Ureter (tissue), 1 donor: ENCODE data around the gene IGLL5. TPM values are rescaled to one million over a fixed set of nuclear protein-coding genes. Genes with fewer than 3 reads are reported as not detected.

Experiments used
- DNase-seq: peaks from one replicate; pipeline ENCODE4 v3.0.0-alpha.2; 2020; ENCODE audit warnings: low spot score
- total RNA-seq: library from RNA; stranded (reverse); gene quantifications from one replicate; pipeline ENCODE4 v1.2.4, GENCODE V29; 2023
- donor health status: DM: yes; HTN: yes; CAD: no.

IGLL5 gene
- total RNA-seq, 1 donor from 2014 or later, result 34.5 TPM

DNA sequence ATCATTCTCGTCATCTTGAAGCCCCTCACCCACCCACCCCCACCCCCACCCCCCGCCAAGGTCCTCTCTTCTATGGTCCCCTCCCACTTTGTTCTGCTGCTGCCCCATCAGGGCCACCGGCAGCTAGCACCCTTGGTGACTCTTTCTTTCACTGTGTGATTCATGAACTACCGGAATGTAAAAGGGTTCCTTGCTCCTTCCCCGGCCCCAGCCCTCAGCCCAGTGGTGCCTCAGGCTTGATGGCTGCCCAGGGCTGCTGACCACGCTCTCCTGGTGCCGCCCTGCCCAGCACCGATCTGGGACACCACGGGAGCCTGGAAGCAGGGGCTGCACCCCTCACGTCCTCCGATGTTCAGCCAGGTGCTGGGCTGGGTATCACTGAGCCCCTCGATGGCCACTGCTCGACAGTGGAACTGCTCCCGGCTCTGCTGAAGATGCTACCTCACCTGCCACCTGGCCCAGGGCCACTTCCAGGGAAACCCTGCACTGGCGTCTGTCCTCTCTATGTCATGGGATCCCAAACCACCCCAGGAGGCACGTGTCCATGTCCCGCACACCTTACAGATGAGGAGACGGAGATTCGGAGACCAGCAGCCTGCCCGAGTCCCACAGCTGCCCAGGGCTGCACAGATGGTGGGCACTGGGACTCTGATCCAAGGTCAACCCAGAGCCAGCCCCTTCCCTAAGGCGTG is 39.7 kb downstream of the IGLL5 start:
- no peak for DNase-seq

DNA sequence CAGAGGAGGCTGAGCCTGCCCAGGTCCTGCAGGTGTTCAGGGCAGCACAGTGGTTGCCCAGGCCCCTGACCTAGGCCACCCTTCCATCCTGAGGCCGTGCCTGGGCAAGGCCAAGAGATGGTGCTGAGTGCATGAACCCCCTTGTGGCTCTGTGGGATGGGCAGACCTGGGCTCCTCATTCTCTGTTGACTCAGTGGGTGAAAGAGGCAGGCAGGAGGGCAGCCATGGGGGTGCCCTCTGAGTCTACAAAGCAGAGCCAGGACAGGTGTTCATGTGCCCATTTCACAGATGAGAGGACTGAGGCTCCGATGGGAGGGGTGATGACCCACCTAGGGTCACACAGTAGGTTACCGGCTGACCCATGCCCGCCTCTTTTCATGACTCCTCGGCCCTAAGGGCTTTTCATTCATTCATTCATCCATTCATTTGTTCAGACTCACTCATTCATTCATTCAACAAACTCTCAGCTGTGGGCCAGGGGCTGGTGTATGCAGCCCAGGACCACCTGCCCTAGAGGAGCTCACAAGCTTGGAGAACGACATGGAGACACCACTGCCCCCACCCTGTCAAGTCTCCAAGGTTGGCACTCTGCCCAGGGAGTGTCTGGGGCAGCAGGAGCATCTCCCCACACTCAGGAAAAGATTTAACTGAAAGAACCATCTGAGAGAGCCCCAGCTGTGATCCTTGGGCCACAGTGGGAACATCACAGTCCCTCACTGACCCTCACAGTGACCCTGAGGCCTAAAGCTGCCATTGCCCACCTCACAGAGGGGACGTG is 40.5 kb downstream of the IGLL5 start:
- DNase-seq, result no peak

- peak; percentile 48 for DNase-seq
Observed at GRCh38 chr22:22928666-22929380, 41.2 kb downstream of the IGLL5 start.

- no peak for DNase-seq
Observed at GRCh38 chr22:22929381-22930221, 42.0 kb downstream of the IGLL5 start.

GRCh38 chr22:22930222-22930497 is 42.5 kb downstream of the IGLL5 start:
- no peak for DNase-seq

GRCh38 chr22:22930571-22931556 is 43.2 kb downstream of the IGLL5 start:
- no peak for DNase-seq

- DNase-seq, result no peak
Observed at GRCh38 chr22:22931557-22932270, 44.1 kb downstream of the IGLL5 start.

DNA sequence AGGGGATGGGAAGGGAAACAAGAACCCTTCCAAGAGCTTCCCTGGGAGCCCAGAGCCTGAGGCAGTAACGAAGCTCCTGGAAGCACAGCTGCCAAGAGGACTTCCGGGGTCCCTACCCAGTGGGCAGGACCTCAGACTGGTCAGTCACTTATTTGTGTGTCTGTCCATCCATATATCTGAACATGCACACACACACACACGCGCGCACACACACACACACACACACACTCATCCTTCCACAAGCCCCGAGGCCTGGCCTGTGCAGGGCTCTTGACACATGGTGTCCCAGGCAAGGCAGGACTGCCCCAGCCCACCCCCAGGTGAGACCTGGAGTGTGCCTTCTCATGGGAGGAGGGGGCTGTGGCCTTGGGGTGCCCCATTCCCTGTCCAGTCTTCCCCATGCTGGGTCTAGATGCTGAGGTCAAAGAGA is 44.9 kb downstream of the IGLL5 start:
- DNase-seq, result no peak

DNA sequence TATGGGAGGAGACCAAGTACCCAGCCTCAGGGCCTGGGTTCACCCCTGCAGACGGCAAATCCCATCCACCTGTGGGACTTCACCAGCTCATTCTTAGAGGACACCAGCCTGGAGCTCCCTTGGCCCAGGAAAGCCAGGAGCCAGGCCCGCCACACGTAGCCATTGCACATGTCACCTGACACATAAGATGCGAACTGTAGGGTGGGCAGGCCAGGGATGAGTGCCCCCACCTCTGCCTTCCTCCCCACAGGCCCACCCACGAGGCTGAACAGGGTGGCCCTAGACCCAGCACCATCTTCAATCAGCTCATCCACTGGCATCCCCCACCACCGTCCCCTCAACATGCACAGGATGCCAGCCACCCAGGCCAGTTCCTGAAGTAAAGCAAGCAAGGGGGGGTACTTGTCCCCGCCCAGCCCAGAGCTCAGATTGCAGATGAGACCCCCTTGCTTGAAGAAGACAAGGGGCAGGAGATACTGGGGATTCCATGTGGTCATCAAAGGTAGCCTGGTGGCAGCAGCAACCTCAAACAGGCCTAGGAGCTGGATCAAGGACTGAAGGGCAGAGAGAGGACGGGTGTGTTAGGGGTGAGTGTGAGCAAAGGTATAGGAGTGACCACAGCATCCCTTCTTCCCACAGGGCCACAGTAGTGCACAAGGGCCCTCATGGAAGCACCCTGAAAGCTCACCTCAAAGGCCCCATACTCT is 45.6 kb downstream of the IGLL5 start:
- no peak for DNase-seq

- no peak for DNase-seq
Observed at GRCh38 chr22:22933807-22934542, 46.4 kb downstream of the IGLL5 start.

DNA sequence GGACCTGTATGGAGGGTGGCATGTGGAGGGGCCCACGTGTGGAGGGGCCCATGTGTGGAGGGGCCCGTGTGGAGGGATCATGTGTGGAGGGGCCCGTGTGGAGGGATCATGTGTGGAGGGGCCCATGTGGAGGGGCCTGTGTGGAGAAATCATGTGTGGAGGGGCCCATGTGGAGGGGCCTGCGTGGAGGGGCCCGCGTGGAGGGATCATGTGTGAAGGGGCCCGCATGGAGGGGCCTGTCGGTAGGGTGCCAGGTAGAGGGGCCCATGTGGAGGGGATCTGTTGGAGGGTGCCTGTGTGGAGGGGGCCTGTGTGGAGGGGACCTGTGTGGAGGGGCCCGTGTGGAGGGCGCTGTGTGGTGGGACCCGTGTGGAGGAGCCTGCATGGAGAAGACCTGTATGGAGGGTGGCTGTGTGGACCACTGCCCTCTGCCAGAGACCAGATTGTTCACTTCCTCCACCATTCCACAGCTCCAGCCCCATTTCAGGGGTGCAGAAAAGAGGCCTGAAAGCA is 47.0 kb downstream of the IGLL5 start:
- no peak for DNase-seq

DNA sequence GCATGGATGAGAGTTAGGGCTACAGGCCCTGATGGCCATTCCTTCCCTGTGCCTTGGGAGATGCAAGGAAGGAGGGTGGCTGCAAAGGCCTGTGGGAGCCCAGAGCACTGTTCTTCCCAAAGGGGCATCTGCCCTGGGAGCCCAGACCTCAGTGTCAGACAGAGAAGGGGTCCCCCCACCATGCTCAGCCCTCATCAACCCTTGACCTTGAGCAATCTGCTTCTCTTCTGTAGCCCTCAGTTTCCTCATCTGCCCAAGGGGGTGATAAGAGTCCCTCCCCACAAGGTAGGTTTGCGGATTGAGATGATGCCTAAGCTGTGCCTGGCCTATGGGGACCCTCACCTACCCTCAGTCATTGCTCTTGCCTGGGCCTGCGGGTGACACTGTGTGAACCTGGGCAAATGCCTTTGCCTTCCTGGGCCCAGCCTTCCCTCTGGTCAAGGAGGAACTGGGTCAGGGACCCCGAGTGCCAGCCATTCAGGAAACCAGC is 47.5 kb downstream of the IGLL5 start:
- no peak for DNase-seq

GRCh38 chr22:22935546-22936157 is 48.0 kb downstream of the IGLL5 start:
- no peak for DNase-seq

DNA sequence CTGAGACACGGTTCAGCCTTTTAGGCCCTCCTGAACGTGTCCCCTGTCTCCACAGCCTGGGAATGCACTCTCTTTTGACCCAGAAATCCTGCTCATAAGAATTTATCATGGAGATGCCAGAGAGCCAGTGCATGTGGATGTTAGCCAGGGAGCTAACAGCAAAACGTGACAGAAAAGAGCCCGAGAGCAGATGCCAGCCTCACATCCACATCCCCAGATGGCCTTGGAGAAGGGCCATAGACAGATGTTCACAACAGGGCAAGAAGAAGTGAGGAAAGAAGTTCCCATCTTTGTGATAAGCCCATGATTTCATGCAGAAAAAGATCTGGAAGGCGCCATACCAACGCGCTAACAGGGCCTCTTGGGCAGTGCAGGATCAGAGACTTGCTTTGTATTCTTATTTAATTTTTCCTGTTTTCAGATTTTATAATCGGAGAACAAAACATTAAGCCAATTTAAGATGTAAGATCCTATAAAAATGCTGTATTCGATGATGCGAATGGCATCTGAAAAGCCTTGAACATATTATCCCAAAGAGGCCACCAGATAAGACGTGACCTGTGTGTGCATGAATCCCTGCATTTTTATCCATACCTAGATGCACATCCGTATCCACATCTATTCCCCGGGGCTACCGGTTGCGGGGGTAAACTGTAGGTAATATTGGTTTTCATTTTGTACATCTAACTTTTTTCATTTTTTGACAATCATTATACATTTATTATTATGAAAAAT is 48.7 kb downstream of the IGLL5 start:
- DNase-seq, result no peak

GRCh38 chr22:22936915-22937656 is 49.5 kb downstream of the IGLL5 start:
- no peak for DNase-seq

DNA sequence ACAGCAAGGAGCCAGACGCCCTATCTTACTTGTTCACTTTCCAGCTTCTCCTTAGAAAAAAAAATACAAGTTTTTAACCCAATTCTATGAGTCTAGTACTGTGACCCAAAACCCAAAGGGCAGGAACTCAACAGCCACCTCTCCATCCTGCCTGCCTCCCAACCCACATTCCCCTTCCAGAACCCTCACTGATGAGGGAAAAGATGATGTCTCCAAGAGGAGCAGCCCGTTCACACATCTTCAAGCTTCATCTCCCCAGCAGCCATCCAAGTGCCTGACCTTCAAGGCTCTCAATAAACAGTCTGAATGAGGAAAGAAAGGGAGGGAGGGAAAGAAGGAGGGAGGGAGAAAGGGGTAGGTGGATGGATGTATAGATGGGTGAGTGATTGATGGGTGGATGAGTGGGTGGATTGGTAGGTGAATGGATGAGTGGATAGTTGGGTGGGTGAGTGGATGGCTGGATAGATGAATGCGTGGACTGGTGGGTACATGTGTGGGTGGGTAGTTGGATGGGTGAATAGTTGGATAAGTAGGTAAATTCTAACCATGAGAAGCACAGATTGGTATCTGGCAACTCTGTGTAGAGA is 50.4 kb downstream of the IGLL5 start:
- no peak for DNase-seq
